HG03342 (cell line): ENCODE results near the gene NECAB2.
A peak's percentile ranks its signal among the peaks of the same experiment; 100 is the strongest.

Experiments used
- ATAC-seq: cut with Tn5 transposase; IDR thresholded peaks from one replicate; pipeline ENCODE4 v1.9.1; 2021; ENCODE audit warnings: mild to moderate bottlenecking, moderate library complexity; ENCODE audit not compliant: unreplicated experiment

The NECAB2 gene

DNA sequence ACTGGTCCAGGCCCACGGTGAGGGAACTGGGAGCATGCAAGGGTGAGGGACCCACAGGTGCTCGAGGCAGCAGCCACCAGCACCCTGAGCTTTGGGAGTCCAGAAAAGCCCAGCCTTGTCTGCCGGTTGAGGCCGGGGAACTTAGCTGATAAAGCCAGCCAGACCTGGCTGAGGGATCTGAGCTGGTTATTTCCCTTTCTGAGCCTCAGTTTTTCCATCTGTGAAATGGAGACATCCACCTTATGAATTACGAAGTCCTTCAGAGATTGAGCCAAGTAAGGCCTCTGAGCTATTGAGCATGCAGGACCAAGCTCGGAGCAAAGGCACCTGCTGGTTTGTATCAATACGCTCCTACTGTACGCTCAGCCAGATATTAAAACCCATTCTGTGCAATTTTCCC is 13.8 kb downstream of the NECAB2 start:
- ATAC-seq, result no peak

DNA sequence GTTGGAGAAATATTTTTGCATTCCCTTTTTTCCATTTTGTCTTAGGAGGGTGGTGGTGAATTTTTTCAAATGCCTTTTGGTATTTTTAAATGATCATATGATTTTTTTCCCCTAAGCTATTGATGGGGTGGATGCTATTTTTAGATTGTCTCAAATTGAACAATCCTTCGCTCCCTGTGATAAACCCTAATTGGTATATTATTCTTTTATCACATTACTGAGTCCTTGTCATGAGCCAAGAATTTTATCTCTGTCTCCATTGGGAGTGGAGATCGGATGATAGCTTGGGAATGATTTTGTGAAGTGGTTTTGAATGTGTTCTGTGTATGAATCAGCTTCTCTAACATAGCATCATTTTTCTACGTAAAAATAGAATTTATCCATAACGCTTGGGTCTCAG is 15.4 kb downstream of the NECAB2 start:
- ATAC-seq, result no peak

DNA sequence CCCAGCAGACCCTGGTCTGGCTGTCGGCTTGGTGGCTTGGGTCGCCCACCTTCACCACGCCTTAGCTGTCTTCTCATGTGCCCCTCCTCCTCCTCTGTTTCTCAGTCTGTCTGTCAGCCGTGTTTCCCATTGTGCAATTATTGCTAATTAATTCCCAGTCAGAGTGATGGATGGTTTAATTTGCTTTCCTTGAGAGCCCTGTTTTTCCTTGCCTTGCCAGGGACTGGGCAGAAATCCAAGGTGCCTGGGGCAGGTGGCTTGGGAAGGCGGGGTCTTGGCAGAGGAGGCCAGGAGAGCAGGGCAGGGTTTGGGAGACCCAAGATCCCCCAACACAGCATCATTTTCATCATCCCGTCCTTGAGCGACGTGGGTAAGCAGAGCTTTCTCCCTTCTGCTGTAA is 21.3 kb downstream of the NECAB2 start:
- no peak for ATAC-seq

DNA sequence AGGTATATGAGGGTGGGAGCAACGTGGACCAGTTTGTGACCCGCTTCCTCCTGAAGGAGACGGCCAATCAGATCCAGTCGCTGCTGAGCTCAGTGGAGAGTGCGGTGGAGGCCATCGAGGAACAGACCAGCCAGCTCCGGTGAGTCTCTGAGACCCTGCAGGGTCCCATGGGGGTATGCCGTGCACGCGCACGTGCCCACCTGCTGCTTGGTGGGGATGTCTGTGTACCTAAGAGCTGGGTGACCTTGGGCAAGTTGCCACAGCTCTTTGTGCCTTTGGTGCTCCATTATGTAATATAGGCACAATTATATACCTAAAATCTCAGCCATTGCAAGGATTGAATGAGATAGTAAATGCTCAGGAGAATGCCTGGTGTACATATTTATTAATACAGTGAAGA is 22.4 kb downstream of the NECAB2 start:
- no peak for ATAC-seq

DNA sequence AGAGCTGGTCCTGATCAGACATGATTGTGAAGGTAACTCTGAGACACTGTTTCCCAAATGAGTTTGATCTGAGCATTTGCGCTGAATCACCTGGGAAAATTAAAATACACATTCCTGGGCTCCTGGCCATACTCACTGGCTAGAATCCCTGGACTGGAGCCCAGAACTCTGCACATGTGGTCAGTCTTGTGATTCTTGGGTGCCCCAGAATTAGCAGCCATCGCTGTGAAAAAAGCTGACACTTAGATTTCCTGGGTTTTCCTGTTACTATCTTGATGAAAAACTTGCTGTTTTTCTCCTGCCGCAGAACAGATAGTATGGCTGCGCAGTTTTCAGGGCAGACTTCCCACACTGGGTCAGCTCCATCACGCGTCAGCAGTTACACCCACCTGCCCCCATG is 24.6 kb downstream of the NECAB2 start:
- no peak for ATAC-seq

DNA sequence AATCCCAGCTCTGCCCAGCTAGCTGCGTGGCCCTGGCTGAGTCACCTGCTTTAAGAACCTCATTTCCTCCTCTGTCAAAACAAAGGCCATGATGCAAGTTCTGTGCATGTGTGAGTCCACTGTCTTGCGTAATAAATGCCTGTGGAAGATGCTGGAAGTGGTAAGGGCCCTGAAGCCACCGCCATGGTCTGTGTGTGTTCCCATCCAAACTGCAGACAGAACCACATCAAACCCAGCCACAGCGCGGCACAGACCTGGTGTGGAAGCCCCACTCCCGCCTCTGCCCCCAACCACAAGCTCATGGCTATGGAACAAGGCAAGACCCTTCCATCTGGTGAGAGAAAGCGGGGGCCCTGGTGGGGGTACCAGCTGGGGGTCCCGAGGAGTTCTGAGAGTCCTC is 26.0 kb downstream of the NECAB2 start:
- ATAC-seq, result no peak

DNA sequence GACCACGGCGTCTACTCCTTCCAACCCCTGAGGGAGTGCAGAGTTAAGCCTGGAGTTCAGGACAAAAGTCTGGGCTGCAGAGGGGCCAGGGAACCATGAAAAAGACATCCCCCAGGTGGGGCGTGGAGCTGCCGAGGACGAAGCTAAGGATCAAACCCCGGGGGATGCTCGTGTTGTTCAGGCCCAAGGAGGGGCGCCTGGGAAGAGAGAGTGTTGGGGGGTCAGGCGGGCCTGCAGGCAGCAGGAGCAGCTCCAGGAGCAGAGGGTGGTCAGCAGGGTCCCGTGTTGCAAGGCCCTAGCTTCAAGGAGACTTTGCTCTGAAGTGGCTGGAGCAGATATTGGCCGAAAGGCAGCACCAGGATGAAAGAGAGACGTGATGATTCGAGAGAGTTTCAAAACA is 26.7 kb downstream of the NECAB2 start:
- no peak for ATAC-seq

DNA sequence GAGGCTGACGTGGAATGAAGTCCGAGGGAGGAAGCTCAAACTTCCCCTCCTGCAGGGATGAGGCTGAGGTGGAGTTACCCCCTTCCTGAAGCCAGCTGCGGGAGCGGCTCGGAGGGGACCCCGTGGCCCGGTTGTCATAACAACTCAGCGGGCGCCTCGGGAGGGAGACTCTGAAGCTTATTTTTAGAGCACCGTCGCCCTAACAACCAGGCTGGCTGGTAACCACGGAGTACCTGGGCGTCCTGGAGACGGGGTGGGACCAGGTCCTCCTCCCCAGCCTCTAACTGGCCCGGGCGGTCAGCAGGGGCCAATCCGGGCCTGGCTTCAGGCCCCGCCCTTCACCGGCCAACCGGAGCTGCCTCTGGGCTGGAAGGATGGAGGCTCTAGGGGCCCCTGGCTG is 27.7 kb downstream of the NECAB2 start:
- no peak for ATAC-seq

DNA sequence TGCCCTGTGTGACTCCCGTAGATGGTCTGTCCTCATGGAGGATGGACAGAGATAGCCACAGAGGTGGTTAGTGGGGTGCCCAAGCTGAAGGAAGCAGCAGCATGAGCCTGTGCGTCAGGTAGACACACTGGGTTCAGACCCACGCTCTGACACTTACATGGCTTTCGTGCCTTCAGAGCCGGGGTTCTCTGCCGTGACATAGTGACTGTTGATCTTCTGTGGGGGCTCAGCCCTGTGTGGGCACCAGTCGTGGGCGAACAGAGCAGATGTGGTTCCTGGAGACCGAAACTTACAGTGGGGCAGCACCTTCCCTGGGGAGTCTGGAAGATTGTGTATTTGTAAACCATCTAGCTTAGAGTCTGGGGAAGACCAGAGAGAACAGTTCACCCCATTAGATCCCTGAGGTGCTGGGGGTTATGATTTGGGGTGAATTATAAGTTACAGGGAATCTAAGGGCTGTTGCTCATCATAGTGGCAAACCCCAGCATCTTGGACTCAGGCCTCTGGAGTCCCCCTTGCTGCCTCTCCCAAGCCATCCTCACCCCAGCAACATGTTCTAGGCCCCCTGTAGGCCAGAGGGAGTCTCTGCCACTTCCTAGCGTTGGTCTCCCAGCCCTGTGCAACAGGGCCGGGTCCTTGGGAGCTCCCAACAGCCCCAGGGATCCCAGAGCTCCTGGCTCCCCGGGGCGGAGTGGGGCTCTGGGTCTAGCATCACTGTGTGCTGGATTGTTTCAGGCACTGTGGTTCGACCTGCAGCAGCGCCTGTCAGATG is 28.6 kb downstream of the NECAB2 start:
- no peak for ATAC-seq

DNA sequence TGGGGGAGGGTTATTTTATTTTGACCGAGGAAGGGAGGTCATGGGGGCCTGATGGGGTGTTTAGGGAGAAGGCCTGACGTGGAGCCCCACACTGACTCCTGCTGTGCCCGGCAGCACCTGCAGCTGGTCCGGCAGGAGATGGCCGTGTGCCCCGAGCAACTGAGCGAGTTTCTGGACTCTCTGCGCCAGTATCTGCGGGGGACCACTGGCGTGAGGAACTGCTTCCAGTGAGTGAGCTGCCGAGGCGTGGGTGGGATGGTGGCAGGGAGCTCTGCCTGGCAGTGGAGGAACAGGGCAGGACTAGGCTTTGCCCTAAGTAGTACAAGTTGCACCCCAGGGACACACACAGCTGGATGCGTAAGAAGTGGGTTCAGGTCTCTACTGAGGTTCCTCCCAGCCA is 30.0 kb downstream of the NECAB2 start:
- no peak for ATAC-seq

DNA sequence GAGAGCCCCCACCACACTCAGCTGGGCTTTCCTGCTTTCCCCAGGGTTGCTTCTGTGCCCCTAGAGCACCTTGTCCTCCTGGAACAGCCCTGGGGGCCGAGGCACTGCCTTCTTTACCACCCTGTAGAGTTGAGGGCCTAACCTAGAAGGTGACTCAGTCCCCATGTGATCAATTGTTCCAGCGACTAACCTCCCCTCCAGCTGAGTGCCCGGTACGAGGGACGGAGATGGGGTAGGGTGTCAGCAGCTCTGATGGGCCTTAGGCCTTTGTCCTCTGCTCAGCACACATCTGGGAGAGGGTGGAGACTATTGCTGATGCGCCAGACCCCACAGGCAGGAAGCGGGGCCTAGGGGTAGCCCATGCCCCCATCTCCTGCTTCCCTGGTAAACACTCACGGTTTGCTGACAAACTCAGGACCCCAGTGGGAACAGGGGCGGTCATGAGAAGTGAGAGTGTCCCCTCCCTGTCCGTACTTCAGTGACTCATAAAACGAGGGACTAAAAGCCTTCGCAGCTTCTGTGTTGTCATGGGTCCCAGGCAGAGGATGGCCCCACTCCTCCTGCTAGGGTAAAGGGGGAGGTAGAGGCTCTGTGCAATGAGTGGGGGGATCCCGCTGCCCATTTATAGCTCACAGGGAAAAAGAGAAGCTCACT is 33.1 kb downstream of the NECAB2 start:
- ATAC-seq, result no peak

DNA sequence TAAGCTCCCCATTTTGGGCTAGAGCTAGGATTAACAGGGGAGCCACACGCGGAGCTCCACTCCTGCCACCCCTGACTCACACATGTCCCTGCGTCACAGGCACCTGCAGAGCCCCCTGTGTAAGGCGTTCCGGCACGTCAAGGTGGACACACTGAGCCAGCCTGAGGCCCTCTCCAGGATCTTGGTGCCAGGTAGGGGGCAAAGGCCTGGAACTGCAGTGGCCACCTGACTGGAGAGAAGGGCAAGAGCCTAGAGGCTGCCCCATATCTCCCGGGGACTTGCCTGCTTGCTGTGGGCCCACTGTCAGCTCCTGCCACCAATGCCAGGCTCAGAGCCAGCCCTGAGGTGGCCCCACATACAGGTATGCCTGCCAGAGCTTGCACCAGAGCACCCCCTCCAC is 33.7 kb downstream of the NECAB2 start:
- ATAC-seq, result no peak

DNA sequence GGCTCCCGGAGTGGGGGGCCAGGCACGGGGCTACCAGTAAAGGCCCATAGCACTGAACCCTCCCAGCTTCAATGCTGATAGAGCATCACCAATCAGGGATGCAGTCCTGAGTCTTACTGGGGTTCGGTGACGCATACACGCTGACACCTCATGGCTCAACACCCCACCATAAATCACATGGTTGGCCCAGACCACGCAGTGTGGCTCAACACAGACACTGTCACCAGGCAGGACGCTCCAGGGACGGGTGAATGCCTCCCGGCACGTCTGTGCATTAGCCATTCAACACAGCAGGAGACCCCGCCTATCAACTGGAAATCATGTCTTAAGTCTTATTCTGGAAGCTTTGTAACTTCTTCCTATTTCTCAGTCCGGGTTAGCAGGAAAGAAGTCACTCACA is 35.0 kb downstream of the NECAB2 start:
- no peak for ATAC-seq

DNA sequence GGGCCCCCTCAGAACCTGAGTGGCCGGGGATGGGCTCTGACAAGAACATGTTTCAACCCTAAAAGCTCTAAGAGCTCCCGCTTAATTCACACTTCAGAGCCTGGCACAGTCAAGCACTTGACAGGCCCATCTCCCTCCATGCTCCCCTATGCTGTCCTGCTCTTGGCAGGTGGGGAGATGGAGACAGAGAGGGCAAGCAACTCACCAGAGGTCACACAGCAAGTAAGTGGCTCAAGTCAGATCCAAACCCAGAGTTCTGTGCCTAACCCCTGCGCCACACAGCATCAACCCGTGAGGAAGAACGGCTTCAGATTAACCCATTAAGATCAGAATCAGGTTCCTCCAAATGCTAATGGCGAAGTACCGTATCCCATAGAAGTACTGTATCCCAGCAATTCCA is 36.4 kb downstream of the NECAB2 start:
- no peak for ATAC-seq

DNA sequence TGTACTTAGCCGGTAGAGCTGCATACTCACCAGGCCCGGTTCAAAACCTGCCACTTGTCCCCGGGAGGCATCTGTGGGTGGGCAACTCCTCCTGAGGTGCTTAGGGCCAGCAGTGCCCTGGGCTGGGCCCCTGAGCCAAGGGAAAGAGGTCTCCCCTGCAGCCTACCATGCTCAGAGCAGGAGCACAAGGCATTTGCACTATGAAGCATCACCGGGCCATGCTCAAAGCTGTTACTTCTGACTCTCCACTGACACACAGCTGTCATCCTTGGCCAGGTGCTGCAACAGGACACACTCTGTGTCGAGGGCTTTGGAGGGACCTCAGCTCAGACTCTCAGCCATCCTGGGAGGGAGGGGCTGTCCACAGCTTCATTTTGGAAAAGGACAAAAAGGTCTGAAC is 37.3 kb downstream of the NECAB2 start:
- no peak for ATAC-seq

DNA sequence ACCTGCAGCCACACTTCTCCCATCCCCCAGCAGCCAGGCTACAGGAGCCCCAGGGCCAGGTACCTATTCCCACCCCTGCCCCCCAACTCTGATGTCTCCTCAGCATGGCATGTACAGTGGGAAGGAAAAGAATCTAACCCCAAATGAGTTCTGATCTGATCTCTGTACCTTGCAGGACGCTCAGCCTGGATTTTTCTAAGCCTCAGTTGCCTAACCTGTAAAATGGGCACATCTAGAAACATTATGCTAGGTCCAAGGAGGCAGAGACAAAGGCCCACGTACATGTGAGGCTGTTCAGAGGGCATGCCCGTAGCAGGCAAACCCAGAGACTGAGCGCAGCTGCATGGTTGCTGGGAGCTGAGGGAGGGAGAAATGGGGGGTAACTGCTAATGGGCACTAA is 39.5 kb downstream of the NECAB2 start:
- ATAC-seq, result no peak

DNA sequence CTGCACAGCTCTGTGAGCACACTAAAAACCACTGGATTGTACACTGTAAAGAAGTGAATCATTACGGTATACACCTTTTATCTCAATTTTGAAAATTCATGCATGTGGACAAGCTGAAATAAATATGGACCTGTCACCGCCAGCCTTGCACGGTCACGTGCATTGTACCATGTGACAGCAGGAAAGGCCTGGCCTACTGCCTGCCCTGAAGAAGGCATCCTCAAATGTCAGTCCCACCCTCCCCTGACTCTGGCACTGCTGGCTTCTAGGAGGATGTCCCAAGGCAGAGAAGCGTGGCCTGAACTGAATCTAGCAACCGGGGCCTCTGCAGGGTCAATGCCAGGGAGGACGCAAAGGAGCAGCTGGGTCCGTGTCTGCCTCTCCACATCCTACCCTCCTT is 39.9 kb downstream of the NECAB2 start:
- no peak for ATAC-seq

DNA sequence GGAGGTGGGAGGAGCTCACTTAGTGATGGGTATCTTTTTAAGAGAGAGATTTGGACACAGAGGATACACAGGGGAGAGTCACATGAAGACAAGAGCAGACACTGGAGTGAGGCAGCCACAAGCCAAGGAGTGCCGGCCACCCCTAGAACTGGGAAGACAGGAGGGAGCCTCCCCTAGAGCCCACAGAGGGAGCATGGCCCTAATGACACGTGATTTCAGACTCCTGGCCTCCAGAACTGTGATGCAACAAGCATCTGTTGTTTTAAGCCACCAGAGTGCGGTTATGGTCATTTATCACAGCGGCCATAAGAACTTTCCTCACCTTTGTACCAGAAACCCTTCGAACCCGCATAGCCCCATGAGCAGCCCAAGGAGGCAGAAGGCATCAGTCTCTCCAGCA is 41.2 kb downstream of the NECAB2 start:
- no peak for ATAC-seq

DNA sequence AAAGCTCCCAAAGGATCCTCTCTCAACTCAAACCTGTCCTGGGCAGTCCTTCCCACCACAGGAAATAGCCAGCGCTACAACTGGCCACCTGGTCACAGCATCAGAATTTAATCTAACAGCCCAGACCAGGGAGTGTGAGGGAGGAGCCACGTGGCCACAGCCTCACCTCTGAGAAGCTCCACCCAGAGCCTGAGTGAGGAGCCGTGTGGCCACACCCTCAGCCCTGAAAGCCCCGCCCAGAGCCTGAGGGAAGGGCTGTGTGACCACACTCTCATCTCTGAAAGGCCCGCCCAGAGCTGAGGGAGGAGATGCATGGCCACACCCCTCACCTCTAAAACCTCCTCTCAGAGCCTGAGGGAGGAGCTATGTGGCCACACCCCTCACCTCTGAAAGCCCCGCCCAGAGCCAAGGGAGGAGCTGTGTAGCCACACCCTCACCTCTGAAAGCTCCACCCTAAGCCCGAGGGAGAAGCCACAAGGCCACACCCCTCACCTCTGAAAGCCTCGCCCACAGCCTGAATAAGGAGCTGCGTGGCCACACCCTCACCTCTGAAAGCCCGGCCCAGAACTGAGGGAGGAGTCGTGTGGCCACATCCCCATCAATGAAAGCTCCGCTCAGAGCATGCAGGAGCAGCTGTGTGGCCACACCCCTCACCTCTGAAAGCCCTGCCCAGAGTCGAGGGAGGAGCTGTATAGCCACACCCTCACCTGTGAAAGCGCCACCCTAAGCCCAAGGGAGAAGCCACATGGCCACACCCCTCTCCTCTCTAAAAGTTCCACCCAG is 45.9 kb downstream of the NECAB2 start:
- peak; percentile 75 for ATAC-seq

DNA sequence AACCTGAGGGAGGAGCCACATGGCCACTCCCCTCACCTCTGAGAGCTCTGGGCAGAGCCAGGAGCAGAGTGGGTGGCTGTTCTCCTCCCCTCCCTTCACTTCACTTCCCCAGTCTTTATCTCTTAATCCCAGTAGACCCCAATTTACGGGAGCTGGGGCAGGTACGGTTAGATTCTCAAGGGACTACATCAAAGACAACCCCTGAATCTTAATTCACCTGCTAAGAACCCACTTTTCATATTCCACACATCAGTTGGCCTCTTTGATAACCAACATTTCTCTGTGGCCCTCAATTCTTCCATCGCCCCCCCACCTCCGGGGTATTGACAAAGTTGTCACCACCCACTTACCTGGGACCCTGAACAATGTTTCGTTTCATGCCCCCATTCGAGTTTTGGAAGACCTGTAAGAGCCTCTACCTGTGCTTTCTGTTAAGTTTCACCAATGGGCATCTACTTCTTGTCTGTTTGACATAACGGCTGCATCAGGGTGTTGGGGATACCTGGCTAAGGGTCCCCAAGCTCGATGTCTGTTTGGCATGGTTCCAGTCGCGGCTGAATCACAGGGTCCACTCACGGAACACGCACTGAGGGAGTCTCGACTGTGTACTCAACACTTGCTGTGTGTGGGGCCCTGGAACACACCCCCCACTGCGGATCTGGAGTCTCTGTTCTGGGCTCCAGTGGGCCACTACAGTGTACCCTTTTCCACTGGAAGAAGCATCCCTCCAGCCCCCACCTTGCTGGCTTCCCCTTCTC is 46.7 kb downstream of the NECAB2 start:
- no peak for ATAC-seq

DNA sequence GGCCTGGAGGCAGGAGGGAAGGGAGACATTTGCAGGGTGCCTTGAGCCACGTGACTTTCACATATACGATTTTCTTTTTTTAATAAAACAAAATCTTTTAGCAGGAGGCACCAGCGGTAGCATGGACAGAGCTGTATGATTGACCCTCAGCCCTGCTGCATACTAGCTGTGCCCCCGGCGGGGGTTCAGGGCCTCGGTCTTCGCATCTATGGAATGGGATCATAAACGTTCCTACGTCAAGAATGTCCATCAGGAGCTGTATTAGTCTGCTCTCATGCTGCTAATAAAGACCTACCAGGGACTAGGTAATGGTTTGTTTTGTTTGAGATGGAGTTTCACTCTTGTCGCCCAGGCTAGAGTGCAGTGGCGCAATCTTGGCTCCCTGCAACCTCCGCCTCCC is 47.4 kb downstream of the NECAB2 start:
- no peak for ATAC-seq
